KMS-11 (cell line): ENCODE results near the gene MAP3K6.

ENCODE experiments used
- H2AFZ ChIP-seq: fragments of 200-600 bp; sonication (generic); 2 replicates; pipeline ENCODE4 v1.6.1; 2016; ENCODE audit warnings: antibody characterized with exemption, mixed run types, low read depth
- H3K27ac ChIP-seq: fragments of 200-600 bp; sonication (generic); 2 replicates; pipeline ENCODE4 v1.6.1; 2016; ENCODE audit warnings: mild to moderate bottlenecking, mixed run types
- H3K27me3 ChIP-seq: fragments of 200-600 bp; sonication (generic); 2 replicates; pipeline ENCODE4 v1.6.1; 2017; ENCODE audit warnings: mild to moderate bottlenecking, low read depth, mixed run types, moderate library complexity; ENCODE audit not compliant: insufficient read depth
- H3K36me3 ChIP-seq: fragments of 200-600 bp; sonication (generic); 2 replicates; pipeline ENCODE4 v1.6.1; 2017; ENCODE audit warnings: mild to moderate bottlenecking, mixed run types; ENCODE audit not compliant: insufficient read depth
- H3K4me1 ChIP-seq: fragments of 200-600 bp; sonication (generic); 2 replicates; pipeline ENCODE4 v1.6.1; 2016; ENCODE audit warnings: mild to moderate bottlenecking, low read depth, mixed run types; ENCODE audit not compliant: poor library complexity, severe bottlenecking
- H3K4me2 ChIP-seq: fragments of 200-600 bp; sonication (generic); 2 replicates; pipeline ENCODE4 v1.7.0; 2016; ENCODE audit warnings: mild to moderate bottlenecking, mixed run types
- H3K4me3 ChIP-seq: fragments of 200-600 bp; sonication (generic); IDR thresholded peaks from 2 replicates; pipeline ENCODE4 v1.6.1; 2017; ENCODE audit warnings: low read depth, low read length, mixed read lengths; ENCODE audit not compliant: insufficient read depth
- H3K79me2 ChIP-seq: fragments of 200-600 bp; sonication (generic); 2 replicates; pipeline ENCODE4 v1.6.1; 2016; ENCODE audit warnings: low read depth, mixed run types; ENCODE audit not compliant: insufficient read depth
- H3K9ac ChIP-seq: fragments of 200-600 bp; sonication (generic); 2 replicates; pipeline ENCODE4 v1.6.1; 2016; ENCODE audit warnings: mild to moderate bottlenecking, mixed run types
- H4K20me1 ChIP-seq: fragments of 200-600 bp; sonication (generic); 2 replicates; pipeline ENCODE4 v1.6.1; 2016; ENCODE audit warnings: mild to moderate bottlenecking, mixed run types; ENCODE audit not compliant: insufficient read depth
- CTCF ChIP-seq: fragments of 200-600 bp; sonication (generic); conservative IDR thresholded peaks from 2 replicates; pipeline ENCODE4 v1.6.1; 2017; ENCODE audit warnings: low read depth, mild to moderate bottlenecking, antibody characterized with exemption, low read length, moderate library complexity, mixed read lengths

Gene MAP3K6

GRCh38 chr1:27394282-27394658, 27.5 kb upstream of the MAP3K6 start:
- Histone ChIP-seq H3K27ac (no peak overlapping the region), H2AFZ (no peak overlapping the region)

GRCh38 chr1:27393641-27394281, 27.0 kb upstream of the MAP3K6 start:
- no peak overlapping the region for H3K4me3 ChIP-seq
- H3K79me2 ChIP-seq, result no peaks in the 10 kb centered on the region
- H3K27me3 ChIP-seq, result no peaks in the 10 kb centered on the region; the same call in 1 of the 2 replicates
- H3K4me2 ChIP-seq, result no peak overlapping the region
- no peak overlapping the region for H3K27ac ChIP-seq
- H4K20me1 ChIP-seq, result no peaks in the 10 kb centered on the region
- no peaks in the 10 kb centered on the region for H3K36me3 ChIP-seq
- TF ChIP-seq CTCF, result no peak
- peaks cover 7% of the 10 kb centered on the region for H3K4me1 ChIP-seq
- no peak overlapping the region for H3K9ac ChIP-seq
- no peak overlapping the region for H2AFZ ChIP-seq

More at GRCh38 chr1:27394282-27394658, 27.5 kb upstream of the MAP3K6 start:
- Histone ChIP-seq H3K27me3 (no peaks in the 10 kb centered on the region; the same call in 1 of the 2 replicates), H3K4me3 (no peak overlapping the region), H3K4me1 (peaks cover 7% of the 10 kb centered on the region), H4K20me1 (no peaks in the 10 kb centered on the region), H3K9ac (no peak overlapping the region), H3K4me2 (no peak overlapping the region), H3K36me3 (no peaks in the 10 kb centered on the region), H3K79me2 (no peaks in the 10 kb centered on the region)
- TF ChIP-seq CTCF, result no peak

- TF ChIP-seq CTCF, result peak; percentile 39; the same call in 1 of the 2 replicates
- H3K36me3 ChIP-seq, result no peaks in the 10 kb centered on the region
- no peak overlapping the region for H3K27ac ChIP-seq
- H3K4me2 ChIP-seq, result peak overlapping the region; percentile 96
- H3K4me1 ChIP-seq, result peaks cover 7% of the 10 kb centered on the region
- H4K20me1 ChIP-seq, result no peaks in the 10 kb centered on the region
- peak overlapping the region; percentile 90 for H2AFZ ChIP-seq
- H3K4me3 ChIP-seq, result peak overlapping the region; percentile 48
- no peaks in the 10 kb centered on the region for H3K79me2 ChIP-seq
- H3K27me3 ChIP-seq, result no peaks in the 10 kb centered on the region; the same call in 1 of the 2 replicates
- peak overlapping the region; percentile 69 for H3K9ac ChIP-seq
These were observed 26.2 kb upstream of the MAP3K6 start for GRCh38 chr1:27392778-27393635.

- peak; percentile 49; the same call in 1 of the 2 replicates for TF ChIP-seq CTCF
- no peaks in the 10 kb centered on the region for H3K36me3 ChIP-seq
- peaks cover 7% of the 10 kb centered on the region for H3K4me1 ChIP-seq
- H3K27ac ChIP-seq, result no peak within 1 kb of the TSS
- H3K79me2 ChIP-seq, result no peaks in the 10 kb centered on the region
- peak within 1 kb of the TSS; percentile 96 for H3K4me2 ChIP-seq
- peak within 1 kb of the TSS; percentile 90 for H2AFZ ChIP-seq
- H3K9ac ChIP-seq, result peak within 1 kb of the TSS; percentile 69
- no peaks in the 10 kb centered on the region for H4K20me1 ChIP-seq
- no peaks in the 10 kb centered on the region; the same call in 1 of the 2 replicates for H3K27me3 ChIP-seq
- peak within 1 kb of the TSS; percentile 48 for H3K4me3 ChIP-seq
These were observed 25.5 kb upstream of the MAP3K6 start, which contains the start of gene GPR3 for GRCh38 chr1:27392096-27392777. Gene GPR3, plus strand, starts transcription at chr1:27392622. Its CDS starts 1,177 bp downstream, at chr1:27393799.
